ACC112 (cell line): ENCODE results near the gene CUEDC2.

Experiments
- H2AFZ ChIP-seq: fragments of 200-600 bp; sonication (generic); one replicate; pipeline ENCODE4 v1.6.0; 2017; ENCODE audit warnings: antibody characterized with exemption, low read length; ENCODE audit not compliant: unreplicated experiment
- H3K27ac ChIP-seq: fragments of 200-600 bp; sonication (generic); 2 replicates; pipeline ENCODE4 v1.5.1; 2014; ENCODE audit warnings: low read depth, mild to moderate bottlenecking, antibody characterized with exemption, low read length, moderate library complexity
- H3K27me3 ChIP-seq: fragments of 200-600 bp; sonication (generic); 2 replicates; pipeline ENCODE4 v1.6.1; 2014; ENCODE audit warnings: mild to moderate bottlenecking, antibody characterized with exemption, low read length, moderate library complexity, mixed read lengths; ENCODE audit not compliant: insufficient read depth
- H3K36me3 ChIP-seq: fragments of 200-600 bp; sonication (generic); 2 replicates; pipeline ENCODE4 v1.6.1; 2016; ENCODE audit warnings: mild to moderate bottlenecking, antibody characterized with exemption, low read length, moderate library complexity, mixed read lengths; ENCODE audit not compliant: insufficient read depth
- H3K4me1 ChIP-seq: fragments of 200-600 bp; sonication (generic); one replicate; pipeline ENCODE4 v1.6.1; 2016; ENCODE audit warnings: low read length, mixed read lengths; ENCODE audit not compliant: insufficient read depth, unreplicated experiment, control insufficient read depth
- H3K4me3 ChIP-seq: fragments of 200-600 bp; sonication (generic); 2 replicates; pipeline ENCODE4 v1.5.1; 2014; ENCODE audit warnings: mild to moderate bottlenecking, low read depth, low read length
- H3K79me2 ChIP-seq: fragments of 200-600 bp; sonication (generic); one replicate; pipeline ENCODE4 v1.6.0; 2016; ENCODE audit warnings: low read length; ENCODE audit not compliant: control insufficient read depth, unreplicated experiment, insufficient read depth

CUEDC2 gene

GRCh38 chr10:102435529-102436233 lies 3.3 kb upstream of the CUEDC2 start:
- Histone ChIP-seq H3K4me3 (peak overlapping the region; percentile 78), H2AFZ (peak overlapping the region; percentile 70), H3K4me1 (peaks cover 19% of the 10 kb centered on the region), H3K79me2 (peaks cover 23% of the 10 kb centered on the region), H3K27me3 (no peaks in the 10 kb centered on the region), H3K27ac (peak overlapping the region; percentile 60), H3K36me3 (0 out of 2 replicates have a peak, but pooled peaks cover 3% of the 10 kb centered on the region)

GRCh38 chr10:102435133-102435497 lies 2.7 kb upstream of the CUEDC2 start:
- Histone ChIP-seq H3K27me3 (no peaks in the 10 kb centered on the region), H3K4me3 (peak overlapping the region; percentile 78), H3K27ac (peak overlapping the region; percentile 60), H3K36me3 (0 out of 2 replicates have a peak, but pooled peaks cover 3% of the 10 kb centered on the region), H3K4me1 (peaks cover 19% of the 10 kb centered on the region), H3K79me2 (peaks cover 27% of the 10 kb centered on the region), H2AFZ (peak overlapping the region; percentile 26)

DNA sequence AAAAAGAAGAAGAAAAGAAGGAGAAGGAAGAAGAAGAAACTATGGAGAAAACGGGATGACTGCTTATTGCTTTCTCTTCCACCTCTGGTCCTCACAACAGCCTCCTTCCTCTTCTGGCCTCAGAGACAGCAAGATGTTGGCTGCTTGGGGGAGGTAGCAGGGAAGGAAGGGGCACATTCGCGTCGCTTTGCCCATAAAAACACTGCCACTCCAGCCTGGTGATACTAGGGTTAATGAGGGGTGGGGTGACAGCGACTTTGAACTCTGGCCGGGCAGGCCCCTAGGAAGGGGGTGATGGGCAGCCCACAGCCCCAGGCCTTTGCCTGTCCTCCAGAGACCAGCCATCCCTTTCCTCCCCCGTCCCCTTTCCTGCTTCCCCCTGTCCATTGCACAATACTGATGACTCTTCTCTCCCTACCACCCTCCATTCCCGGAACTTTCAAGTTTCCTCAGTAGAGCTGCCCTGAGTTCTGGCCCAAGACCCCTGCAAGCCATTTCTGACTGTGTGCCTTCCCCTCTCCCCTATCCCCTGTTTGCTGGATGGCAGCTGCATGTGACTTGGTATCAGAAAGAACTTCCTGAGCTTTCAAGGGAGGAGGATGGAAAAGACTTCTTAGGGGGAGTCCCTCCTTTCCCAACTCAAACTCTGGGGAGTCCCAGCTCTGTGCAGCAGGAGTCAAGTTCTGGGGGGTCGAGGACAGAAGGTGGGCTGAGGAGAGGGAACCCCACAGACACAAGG lies 2.2 kb upstream of the CUEDC2 start:
- peaks cover 19% of the 10 kb centered on the region for H3K4me1 ChIP-seq
- H3K4me3 ChIP-seq, result peak overlapping the region; percentile 78
- peaks cover 27% of the 10 kb centered on the region for H3K79me2 ChIP-seq
- 0 out of 2 replicates have a peak, but pooled peaks cover 3% of the 10 kb centered on the region for H3K36me3 ChIP-seq
- H3K27me3 ChIP-seq, result no peaks in the 10 kb centered on the region
- peak overlapping the region; percentile 60 for H3K27ac ChIP-seq
- peak overlapping the region; percentile 79 for H2AFZ ChIP-seq

GRCh38 chr10:102433619-102434046 lies 1.3 kb upstream of the CUEDC2 start:
- no peaks in the 10 kb centered on the region for H3K27me3 ChIP-seq

DNA sequence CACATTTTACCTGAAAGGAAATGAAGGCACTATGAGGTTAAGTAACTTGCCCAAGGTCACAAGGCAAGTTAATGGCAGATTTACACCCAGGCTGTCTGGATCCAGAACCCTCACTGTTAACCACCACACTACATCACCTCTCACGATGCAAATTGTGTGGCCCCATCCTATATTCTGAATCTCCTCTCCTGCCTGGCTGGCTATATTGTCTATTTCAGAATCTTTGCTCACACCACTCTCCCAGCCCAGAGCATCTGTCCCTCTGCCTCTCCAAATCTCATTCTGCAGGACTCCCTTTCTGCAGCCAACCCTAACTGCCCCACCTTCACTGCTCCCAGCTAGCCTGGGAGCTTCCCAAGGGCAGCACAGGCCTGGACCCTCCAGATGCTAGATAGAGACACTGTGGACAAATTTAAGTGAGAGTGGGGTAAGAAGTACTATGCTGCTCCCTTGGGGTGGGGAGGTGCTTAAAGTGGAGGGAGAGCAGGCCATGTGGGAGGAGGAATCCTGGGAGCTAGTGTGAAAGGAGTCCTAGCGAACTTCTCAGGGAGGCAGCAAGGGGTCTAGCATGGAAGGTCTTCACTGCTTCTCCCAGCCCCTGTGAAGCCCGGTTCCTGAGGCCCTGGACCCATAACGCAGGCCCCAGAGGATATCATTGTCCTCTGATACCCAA lies 786 bp downstream of the CUEDC2 start:
- H3K27me3 ChIP-seq, result no peaks in the 10 kb centered on the region
- H3K4me3 ChIP-seq, result peak overlapping the region; percentile 85
- H3K27ac ChIP-seq, result peak overlapping the region; percentile 48; the same call in 1 of the 2 replicates
- H2AFZ ChIP-seq, result peak overlapping the region; percentile 44
- H3K4me1 ChIP-seq, result peaks cover 16% of the 10 kb centered on the region
- H3K36me3 ChIP-seq, result no peaks in the 10 kb centered on the region
- peaks cover 25% of the 10 kb centered on the region for H3K79me2 ChIP-seq

More at GRCh38 chr10:102433619-102434046, 1.3 kb upstream of the CUEDC2 start:
- peaks cover 19% of the 10 kb centered on the region for H3K4me1 ChIP-seq
- H3K36me3 ChIP-seq, result 0 out of 2 replicates have a peak, but pooled peaks cover 3% of the 10 kb centered on the region
- H3K79me2 ChIP-seq, result peaks cover 27% of the 10 kb centered on the region
- H3K4me3 ChIP-seq, result no peak overlapping the region; the same call in 1 of the 2 replicates
- H3K27ac ChIP-seq, result no peak overlapping the region
- no peak overlapping the region for H2AFZ ChIP-seq

- Histone ChIP-seq H3K27ac (no peak overlapping the region), H3K79me2 (peaks cover 18% of the 10 kb centered on the region), H3K36me3 (no peaks in the 10 kb centered on the region), H2AFZ (no peak overlapping the region), H3K4me3 (no peak overlapping the region), H3K27me3 (no peaks in the 10 kb centered on the region), H3K4me1 (peaks cover 6% of the 10 kb centered on the region)
Observed at GRCh38 chr10:102429468-102429867, 2.9 kb downstream of the CUEDC2 start.

DNA sequence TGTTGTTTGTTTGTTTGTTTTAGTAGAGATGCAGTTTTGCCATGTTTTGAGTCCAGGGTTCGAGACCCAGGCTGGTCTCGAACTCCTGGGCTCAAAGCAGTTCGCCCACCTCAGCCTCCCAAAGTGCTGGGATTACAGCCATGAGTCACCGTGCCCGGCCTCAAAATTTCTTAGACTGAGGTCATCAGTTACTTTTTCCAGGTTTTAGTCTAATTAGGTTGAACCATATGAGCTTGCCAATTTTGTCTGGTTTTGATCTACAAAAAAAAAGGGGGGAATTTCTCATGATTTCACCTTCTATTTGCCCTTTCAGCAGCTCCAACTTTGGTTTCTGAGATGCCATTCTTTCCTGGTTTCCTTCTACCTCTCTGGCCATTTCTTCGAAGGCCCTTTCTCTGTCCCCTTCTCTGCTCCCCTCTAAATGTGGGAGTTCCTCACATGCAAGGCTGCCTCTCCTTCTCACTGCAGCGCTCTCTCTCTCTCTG lies 5.5 kb downstream of the CUEDC2 start:
- H3K36me3 ChIP-seq, result no peaks in the 10 kb centered on the region

GRCh38 chr10:102425444-102425843 lies 6.9 kb downstream of the CUEDC2 start:
- Histone ChIP-seq H3K27ac (no peak overlapping the region), H3K4me3 (no peak overlapping the region), H3K27me3 (no peaks in the 10 kb centered on the region), H3K79me2 (peaks cover 2% of the 10 kb centered on the region), H2AFZ (no peak overlapping the region), H3K4me1 (peaks cover 4% of the 10 kb centered on the region), H3K36me3 (no peaks in the 10 kb centered on the region)

More for the DNA sequence above, 5.5 kb downstream of the CUEDC2 start:
- Histone ChIP-seq H3K4me1 (peaks cover 8% of the 10 kb centered on the region), H3K79me2 (peaks cover 12% of the 10 kb centered on the region), H2AFZ (no peak overlapping the region), H3K27me3 (no peaks in the 10 kb centered on the region), H3K4me3 (no peak overlapping the region), H3K27ac (no peak overlapping the region)

DNA sequence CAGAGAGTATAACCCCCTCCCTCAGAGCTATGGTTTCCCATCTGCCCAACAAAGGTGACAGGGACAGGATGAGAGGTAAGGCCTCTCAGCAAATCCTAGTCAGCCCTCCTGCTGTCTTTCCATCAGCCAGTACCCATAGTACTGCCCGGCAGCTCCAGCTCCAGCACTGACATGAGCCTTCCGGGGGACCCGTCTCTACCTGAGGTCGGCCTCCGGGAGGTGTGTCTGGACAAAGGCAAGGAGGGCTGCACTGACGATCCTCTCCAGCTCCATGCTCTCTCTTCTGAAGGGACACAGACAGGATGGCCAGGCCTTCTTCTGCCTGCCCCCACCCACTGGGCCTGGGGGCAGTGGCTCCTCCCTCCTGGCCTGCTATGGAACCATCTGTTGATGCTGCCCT lies 7.5 kb downstream of the CUEDC2 start:
- no peak overlapping the region for H3K4me3 ChIP-seq
- no peak overlapping the region for H3K27ac ChIP-seq
- no peaks in the 10 kb centered on the region for H3K36me3 ChIP-seq
- H3K27me3 ChIP-seq, result no peaks in the 10 kb centered on the region
- no peak overlapping the region for H2AFZ ChIP-seq
- H3K79me2 ChIP-seq, result no peaks in the 10 kb centered on the region
- peaks cover 8% of the 10 kb centered on the region for H3K4me1 ChIP-seq

DNA sequence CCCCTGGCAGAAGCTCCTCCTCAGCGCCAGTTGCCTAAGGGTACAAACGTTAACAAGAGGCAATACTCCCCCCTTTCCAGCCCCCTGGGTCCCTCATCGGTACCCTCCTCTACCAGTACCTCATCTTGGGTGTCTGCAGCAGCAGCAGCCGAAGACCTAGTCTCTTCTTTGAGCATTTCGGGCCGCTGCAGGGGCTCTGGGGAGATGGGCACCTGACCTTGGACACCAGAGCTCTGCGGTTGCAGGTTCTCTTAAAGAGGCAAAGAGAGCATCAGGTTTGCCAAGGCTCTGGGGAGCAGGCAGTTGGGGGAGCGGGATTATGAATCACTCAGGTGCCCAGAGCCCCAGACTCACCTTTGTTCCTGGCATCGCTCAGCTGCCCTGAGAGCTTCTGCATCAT lies 8.2 kb downstream of the CUEDC2 start:
- peaks cover 3% of the 10 kb centered on the region; the same call in 1 of the 2 replicates for H3K27me3 ChIP-seq
- no peak overlapping the region for H3K27ac ChIP-seq
- no peak overlapping the region for H3K4me3 ChIP-seq
- H3K4me1 ChIP-seq, result peaks cover 12% of the 10 kb centered on the region
- no peaks in the 10 kb centered on the region for H3K79me2 ChIP-seq
- H2AFZ ChIP-seq, result no peak overlapping the region
- H3K36me3 ChIP-seq, result no peaks in the 10 kb centered on the region
